ENCODE data around the gene PRKCE.

DNA sequence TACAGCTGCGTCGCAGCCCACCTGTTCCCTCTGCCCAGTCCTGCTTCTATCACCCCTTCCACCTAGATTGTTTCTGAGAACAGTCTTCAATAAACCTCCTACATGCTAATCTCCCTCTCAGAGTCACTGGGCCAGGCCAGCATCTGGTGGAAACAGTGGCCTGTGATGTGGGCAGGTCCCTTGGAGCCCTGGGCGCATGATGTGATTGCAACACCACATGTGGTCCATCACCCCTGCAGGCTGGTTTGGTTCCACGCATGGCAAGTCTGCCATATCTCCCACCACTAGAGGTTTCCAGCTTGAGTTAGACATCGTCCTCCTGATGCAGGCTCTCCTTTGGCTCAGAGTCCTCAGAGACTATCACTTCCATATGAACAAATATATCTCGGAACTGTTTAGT is 83.5 kb downstream of the PRKCE start:
- TF ChIP-seq YY1 (IDR thresholded peaks at IDR 0.05) = no peak
- TF ChIP-seq, protein P1, sequence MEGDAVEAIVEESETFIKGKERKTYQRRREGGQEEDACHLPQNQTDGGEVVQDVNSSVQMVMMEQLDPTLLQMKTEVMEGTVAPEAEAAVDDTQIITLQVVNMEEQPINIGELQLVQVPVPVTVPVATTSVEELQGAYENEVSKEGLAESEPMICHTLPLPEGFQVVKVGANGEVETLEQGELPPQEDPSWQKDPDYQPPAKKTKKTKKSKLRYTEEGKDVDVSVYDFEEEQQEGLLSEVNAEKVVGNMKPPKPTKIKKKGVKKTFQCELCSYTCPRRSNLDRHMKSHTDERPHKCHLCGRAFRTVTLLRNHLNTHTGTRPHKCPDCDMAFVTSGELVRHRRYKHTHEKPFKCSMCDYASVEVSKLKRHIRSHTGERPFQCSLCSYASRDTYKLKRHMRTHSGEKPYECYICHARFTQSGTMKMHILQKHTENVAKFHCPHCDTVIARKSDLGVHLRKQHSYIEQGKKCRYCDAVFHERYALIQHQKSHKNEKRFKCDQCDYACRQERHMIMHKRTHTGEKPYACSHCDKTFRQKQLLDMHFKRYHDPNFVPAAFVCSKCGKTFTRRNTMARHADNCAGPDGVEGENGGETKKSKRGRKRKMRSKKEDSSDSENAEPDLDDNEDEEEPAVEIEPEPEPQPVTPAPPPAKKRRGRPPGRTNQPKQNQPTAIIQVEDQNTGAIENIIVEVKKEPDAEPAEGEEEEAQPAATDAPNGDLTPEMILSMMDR (IDR thresholded peaks at IDR 0.05; ENCODE audit: low read depth, low read length, missing input control) = no peak
- TF ChIP-seq, protein P2, sequence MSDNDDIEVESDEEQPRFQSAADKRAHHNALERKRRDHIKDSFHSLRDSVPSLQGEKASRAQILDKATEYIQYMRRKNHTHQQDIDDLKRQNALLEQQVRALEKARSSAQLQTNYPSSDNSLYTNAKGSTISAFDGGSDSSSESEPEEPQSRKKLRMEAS (IDR thresholded peaks at IDR 0.05) = no peak
- TF ChIP-seq GABPA (IDR thresholded peaks at IDR 0.05 in 1 of 2, conservative IDR thresholded peaks at IDR 0.05 in 1 of 2) = no peak
- TF ChIP-seq RAD21 (IDR thresholded peaks at IDR 0.05) = no peak
- TF ChIP-seq JUND (IDR thresholded peaks at IDR 0.05) = no peak
- no peak for TF ChIP-seq EGR1 (IDR thresholded peaks at IDR 0.05; ENCODE audit: low read depth in 2 of 2)

Data from liver (tissue), 3 donors.